Liver (tissue), 9 donors: ENCODE measurements around the gene FER. TPM values are rescaled to one million over a fixed set of nuclear protein-coding genes. Genes with fewer than 3 reads are reported as not detected.

Source experiments
- DNase-seq: peaks from one replicate; pipeline ENCODE4 v3.0.0-alpha.2; 2017; ENCODE audit warnings: low spot score
- H3K27ac ChIP-seq, 2 donors: one replicate each; pipeline ENCODE4 v1.7.0; 2013; ENCODE audit warnings: inconsistent platforms in 2 of 2, low read length in 2 of 2, control low read depth in 1 of 2, low read depth in 1 of 2, mild to moderate bottlenecking in 1 of 2
- H3K27me3 ChIP-seq, 4 donors: one replicate each; pipeline versions ENCODE4 v1.6.1 to v1.7.0; 2013; ENCODE audit warnings: low read length in 3 of 4, inconsistent platforms in 1 of 4, mild to moderate bottlenecking in 1 of 4, moderate library complexity in 1 of 4; ENCODE audit not compliant: control insufficient read depth in 4 of 4, insufficient read depth in 4 of 4
- H3K36me3 ChIP-seq, 4 donors: one replicate each; pipeline versions ENCODE4 v1.6.1 to v1.7.0; 2013; ENCODE audit warnings: low read length in 3 of 4, mild to moderate bottlenecking in 3 of 4, low read depth in 1 of 4, moderate library complexity in 1 of 4; ENCODE audit not compliant: control insufficient read depth in 4 of 4, insufficient read depth in 3 of 4
- H3K4me1 ChIP-seq, 4 donors: one replicate each; pipeline versions ENCODE4 v1.6.1 to v1.7.0; 2013; ENCODE audit warnings: low read length in 3 of 4, mild to moderate bottlenecking in 3 of 4, moderate library complexity in 1 of 4; ENCODE audit not compliant: control insufficient read depth in 4 of 4, insufficient read depth in 4 of 4
- H3K4me3 ChIP-seq, 3 donors: one replicate each; pipeline versions ENCODE4 v1.6.1 to v1.7.0; 2013; ENCODE audit warnings: low read length in 3 of 3, control low read depth in 1 of 3, low read depth in 1 of 3, mild to moderate bottlenecking in 1 of 3
- H3K9ac ChIP-seq, 2 donors: one replicate each; pipeline ENCODE4 v1.7.0; 2013; ENCODE audit warnings: low read length in 2 of 2, mild to moderate bottlenecking in 2 of 2, moderate library complexity in 2 of 2, control low read depth in 1 of 2, low read depth in 1 of 2
- H3K9me3 ChIP-seq, 4 donors: one replicate each; pipeline versions ENCODE4 v1.6.1 to v1.7.0; 2013; ENCODE audit warnings: low read length in 3 of 4; ENCODE audit not compliant: control insufficient read depth in 4 of 4
- EGR1 ChIP-seq, 2 donors: IDR thresholded peaks; 2 replicates each; pipeline ENCODE4 v1.6.1; 2016 to 2018; ENCODE audit warnings: antibody characterized with exemption in 2 of 2, low read depth in 2 of 2
- FOXA1 ChIP-seq: IDR thresholded peaks from 2 replicates; pipeline ENCODE4 v1.6.1; 2016; ENCODE audit warnings: antibody characterized with exemption
- FOXA2 ChIP-seq: IDR thresholded peaks from 2 replicates; pipeline ENCODE4 v1.6.1; 2016; ENCODE audit warnings: antibody characterized with exemption
- GABPA ChIP-seq, 2 donors: IDR thresholded peaks in 1 of 2; conservative IDR thresholded peaks in 1 of 2; 2 replicates each; pipeline ENCODE4 v1.6.1; 2016; ENCODE audit warnings: antibody characterized with exemption in 2 of 2, mild to moderate bottlenecking in 1 of 2, moderate library complexity in 1 of 2
- HNF4A ChIP-seq, 2 donors: conservative IDR thresholded peaks; 2 replicates each; pipeline ENCODE4 v1.6.1; 2016; ENCODE audit warnings: antibody characterized with exemption in 2 of 2, mild to moderate bottlenecking in 2 of 2
- HNF4G ChIP-seq: IDR thresholded peaks from 2 replicates; pipeline ENCODE4 v1.6.1; 2016; ENCODE audit warnings: antibody characterized with exemption
- NR2F2 ChIP-seq: IDR thresholded peaks from 2 replicates; pipeline ENCODE4 v1.6.1; 2016; ENCODE audit warnings: antibody characterized with exemption
- RAD21 ChIP-seq, 2 donors: IDR thresholded peaks; 2 replicates each; pipeline ENCODE4 v1.6.1; 2016; ENCODE audit warnings: antibody characterized with exemption in 2 of 2, mild to moderate bottlenecking in 2 of 2
- RXRA ChIP-seq, 2 donors: IDR thresholded peaks; 2 replicates each; pipeline ENCODE4 v1.6.1; 2017 to 2018; ENCODE audit warnings: antibody characterized with exemption in 2 of 2, mild to moderate bottlenecking in 1 of 2
- TAF1 ChIP-seq: conservative IDR thresholded peaks from 2 replicates; pipeline ENCODE4 v1.6.1; 2016; ENCODE audit warnings: antibody characterized with exemption, mild to moderate bottlenecking
- YY1 ChIP-seq: IDR thresholded peaks from 2 replicates; pipeline ENCODE4 v1.6.1; 2016; ENCODE audit warnings: antibody characterized with exemption, mild to moderate bottlenecking
- WGBS: extraction: QIAGEN DNeasy Blood & Tissue Kit; methylation state at CpG from one replicate; pipeline ENCODE4 v1.1.7; 2013; 5-methylcytosine and 5-hydroxymethylcytosine counted together
- polyA plus RNA-seq, 2 donors: library from polyadenylated mRNA; stranded (reverse) in 1 of 2; unstranded in 1 of 2; fragments of 200-250 nt in 1 of 2; fragments of >200 nt in 1 of 2; fragmentation: Nextera tagmentation in 1 of 2; extraction: Ambion mirVana in 1 of 2; gene quantifications; one replicate each; pipeline versions ENCODE4 v1.2.1 to v1.2.3, GENCODE V29; 2013 to 2015
- total RNA-seq, 2 donors: library from RNA; depleted of rRNA; stranded (reverse); fragments of >200 nt; gene quantifications; one replicate each; pipeline ENCODE4 v1.2.3, GENCODE V29; 2014
- TF ChIP-seq, protein P1 (sequence below): fragments of 150-350 bp; IDR thresholded peaks from 2 replicates; pipeline ENCODE4 v1.5.1; 2017; ENCODE audit warnings: improper control_type of control experiment, low read depth, low read length; ENCODE audit not compliant: missing input control
- TF ChIP-seq, protein P2 (sequence below): IDR thresholded peaks from 2 replicates; pipeline ENCODE4 v1.6.1; 2016; ENCODE audit warnings: antibody characterized with exemption
- TF ChIP-seq, protein P3 (sequence below): IDR thresholded peaks from 2 replicates; pipeline ENCODE4 v1.6.1; 2016; ENCODE audit warnings: antibody characterized with exemption
- TF ChIP-seq, protein P4 (sequence below): IDR thresholded peaks from 2 replicates; pipeline ENCODE4 v1.6.1; 2016; ENCODE audit warnings: antibody characterized with exemption
- TF ChIP-seq, protein P5 (sequence below): IDR thresholded peaks from 2 replicates; pipeline ENCODE4 v1.6.1; 2016; ENCODE audit warnings: antibody characterized with exemption, mild to moderate bottlenecking
- donor health status: healthy.
- donor health status: healthy.
- donor health status: healthy.
- donor health status: healthy.
- donor health status: healthy.

The FER gene
- total and polyA plus RNA-seq, 4 donors = 0.83 to 9.8 (median 5.9) TPM

DNA sequence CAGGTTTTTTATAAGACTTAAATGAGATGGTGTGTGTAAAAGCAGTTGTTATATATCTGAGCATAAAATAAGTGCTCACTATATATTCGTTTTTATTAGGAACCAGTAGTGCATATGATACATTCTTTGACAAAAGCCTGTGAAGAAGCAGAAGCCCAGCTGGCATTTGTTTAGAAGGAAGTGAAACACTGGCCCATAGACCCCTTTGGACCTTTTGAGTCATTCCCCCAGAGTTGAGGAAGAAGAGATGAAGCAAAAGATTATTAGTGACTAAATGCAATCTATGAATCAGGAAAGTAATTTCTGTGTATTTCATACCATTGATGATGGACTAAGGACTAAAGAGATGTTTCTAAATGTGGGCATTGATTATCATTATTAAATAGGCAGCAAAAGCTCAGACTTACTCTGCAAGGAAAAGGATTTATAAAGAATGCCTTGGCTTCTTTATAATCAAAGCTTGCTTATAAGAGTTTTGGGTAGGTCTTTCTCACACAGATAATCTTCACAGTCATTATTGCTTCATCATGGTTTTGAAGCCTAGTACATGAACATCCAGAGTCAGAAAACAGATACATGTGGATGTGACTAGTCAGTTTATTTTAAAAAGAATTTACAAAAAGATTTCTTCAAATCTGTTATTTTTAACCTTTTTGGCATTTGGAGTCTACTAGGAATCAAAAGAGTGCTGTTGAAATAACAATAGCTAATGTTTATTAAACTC lies 16.9 kb upstream of the FER start (continued):
- TF ChIP-seq EGR1 (IDR thresholded peaks at IDR 0.05; ENCODE audit: low read depth in 2 of 2) = no peak
- TF ChIP-seq, protein P1, sequence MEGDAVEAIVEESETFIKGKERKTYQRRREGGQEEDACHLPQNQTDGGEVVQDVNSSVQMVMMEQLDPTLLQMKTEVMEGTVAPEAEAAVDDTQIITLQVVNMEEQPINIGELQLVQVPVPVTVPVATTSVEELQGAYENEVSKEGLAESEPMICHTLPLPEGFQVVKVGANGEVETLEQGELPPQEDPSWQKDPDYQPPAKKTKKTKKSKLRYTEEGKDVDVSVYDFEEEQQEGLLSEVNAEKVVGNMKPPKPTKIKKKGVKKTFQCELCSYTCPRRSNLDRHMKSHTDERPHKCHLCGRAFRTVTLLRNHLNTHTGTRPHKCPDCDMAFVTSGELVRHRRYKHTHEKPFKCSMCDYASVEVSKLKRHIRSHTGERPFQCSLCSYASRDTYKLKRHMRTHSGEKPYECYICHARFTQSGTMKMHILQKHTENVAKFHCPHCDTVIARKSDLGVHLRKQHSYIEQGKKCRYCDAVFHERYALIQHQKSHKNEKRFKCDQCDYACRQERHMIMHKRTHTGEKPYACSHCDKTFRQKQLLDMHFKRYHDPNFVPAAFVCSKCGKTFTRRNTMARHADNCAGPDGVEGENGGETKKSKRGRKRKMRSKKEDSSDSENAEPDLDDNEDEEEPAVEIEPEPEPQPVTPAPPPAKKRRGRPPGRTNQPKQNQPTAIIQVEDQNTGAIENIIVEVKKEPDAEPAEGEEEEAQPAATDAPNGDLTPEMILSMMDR = no peak
- no peak for TF ChIP-seq FOXA1
- TF ChIP-seq, protein P2, sequence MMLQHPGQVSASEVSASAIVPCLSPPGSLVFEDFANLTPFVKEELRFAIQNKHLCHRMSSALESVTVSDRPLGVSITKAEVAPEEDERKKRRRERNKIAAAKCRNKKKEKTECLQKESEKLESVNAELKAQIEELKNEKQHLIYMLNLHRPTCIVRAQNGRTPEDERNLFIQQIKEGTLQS = no peak
- TF ChIP-seq RXRA (IDR thresholded peaks at IDR 0.05) = no peak
- TF ChIP-seq GABPA (IDR thresholded peaks at IDR 0.05 in 1 of 2, conservative IDR thresholded peaks at IDR 0.05 in 1 of 2) = no peak

DNA sequence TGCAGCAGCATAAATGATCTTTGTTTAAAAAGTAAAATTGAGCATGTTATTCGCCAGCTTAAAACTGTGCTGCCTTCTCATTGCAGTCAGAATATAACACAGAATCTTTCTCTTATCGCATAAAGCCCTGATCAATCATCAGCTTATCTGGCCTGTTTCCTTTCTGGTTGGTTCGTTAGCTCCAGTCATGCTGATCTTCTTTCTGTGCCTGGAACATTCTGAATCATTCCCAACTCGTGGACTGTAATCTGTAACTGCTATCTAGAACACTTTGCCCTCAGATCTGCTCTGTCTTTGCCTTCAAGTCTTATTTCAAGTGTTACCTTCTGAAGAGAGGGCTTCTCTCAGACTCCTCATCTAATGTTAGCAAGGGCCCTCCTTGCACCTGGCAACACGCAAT lies 11.9 kb upstream of the FER start:
- TF ChIP-seq GABPA (IDR thresholded peaks at IDR 0.05 in 1 of 2, conservative IDR thresholded peaks at IDR 0.05 in 1 of 2) (no peak), EGR1 (IDR thresholded peaks at IDR 0.05; ENCODE audit: low read depth in 2 of 2) (no peak), FOXA1 (no peak), NR2F2 (no peak), RXRA (IDR thresholded peaks at IDR 0.05) (no peak), FOXA2 (no peak), HNF4A (conservative IDR thresholded peaks at IDR 0.05) (no peak)
- TF ChIP-seq, protein P3, sequence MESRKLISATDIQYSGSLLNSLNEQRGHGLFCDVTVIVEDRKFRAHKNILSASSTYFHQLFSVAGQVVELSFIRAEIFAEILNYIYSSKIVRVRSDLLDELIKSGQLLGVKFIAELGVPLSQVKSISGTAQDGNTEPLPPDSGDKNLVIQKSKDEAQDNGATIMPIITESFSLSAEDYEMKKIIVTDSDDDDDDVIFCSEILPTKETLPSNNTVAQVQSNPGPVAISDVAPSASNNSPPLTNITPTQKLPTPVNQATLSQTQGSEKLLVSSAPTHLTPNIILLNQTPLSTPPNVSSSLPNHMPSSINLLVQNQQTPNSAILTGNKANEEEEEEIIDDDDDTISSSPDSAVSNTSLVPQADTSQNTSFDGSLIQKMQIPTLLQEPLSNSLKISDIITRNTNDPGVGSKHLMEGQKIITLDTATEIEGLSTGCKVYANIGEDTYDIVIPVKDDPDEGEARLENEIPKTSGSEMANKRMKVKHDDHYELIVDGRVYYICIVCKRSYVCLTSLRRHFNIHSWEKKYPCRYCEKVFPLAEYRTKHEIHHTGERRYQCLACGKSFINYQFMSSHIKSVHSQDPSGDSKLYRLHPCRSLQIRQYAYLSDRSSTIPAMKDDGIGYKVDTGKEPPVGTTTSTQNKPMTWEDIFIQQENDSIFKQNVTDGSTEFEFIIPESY = no peak
- 69% methylated on average over 5 of the region's 5 CpGs for WGBS
- Histone ChIP-seq H3K4me1 (no peaks in the 10 kb centered on the region), H3K27me3 (no peaks in the 10 kb centered on the region), H3K9me3 (no peaks in the 10 kb centered on the region), H3K4me3 (no peak overlapping the region), H3K27ac (no peak overlapping the region), H3K36me3 (no peaks in the 10 kb centered on the region), H3K9ac (no peak overlapping the region)
- no peak for DNase-seq

DNA sequence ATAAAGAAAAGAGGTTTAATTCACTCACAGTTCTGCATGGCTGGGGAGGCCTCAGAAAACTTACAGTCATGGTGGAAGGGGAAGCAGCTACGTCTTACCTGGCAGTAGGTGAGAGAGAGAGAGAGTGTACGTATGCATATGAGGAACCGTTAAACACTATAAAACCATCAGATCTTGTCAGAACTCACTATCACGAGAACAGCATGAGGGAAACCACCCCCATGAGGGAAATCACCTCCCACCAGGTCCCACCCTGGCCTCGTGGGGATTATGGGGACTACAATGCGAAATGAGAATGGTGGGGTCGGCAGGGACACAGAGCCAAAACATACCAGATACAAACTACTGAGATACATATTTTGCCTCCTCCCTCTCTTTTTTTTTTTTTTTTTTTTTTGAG lies 10.8 kb upstream of the FER start:
- Histone ChIP-seq H3K4me3 (no peak overlapping the region), H3K4me1 (no peaks in the 10 kb centered on the region), H3K27ac (no peak overlapping the region), H3K36me3 (no peaks in the 10 kb centered on the region), H3K9ac (no peak overlapping the region), H3K27me3 (no peaks in the 10 kb centered on the region), H3K9me3 (no peaks in the 10 kb centered on the region)
- 84% methylated on average over 7 of the region's 7 CpGs for WGBS
- DNase-seq = no peak
- no peak for TF ChIP-seq FOXA2
- no peak for TF ChIP-seq NR2F2
- TF ChIP-seq RXRA (IDR thresholded peaks at IDR 0.05) = no peak
- no peak for TF ChIP-seq EGR1 (IDR thresholded peaks at IDR 0.05; ENCODE audit: low read depth in 2 of 2)
- TF ChIP-seq, protein P4, sequence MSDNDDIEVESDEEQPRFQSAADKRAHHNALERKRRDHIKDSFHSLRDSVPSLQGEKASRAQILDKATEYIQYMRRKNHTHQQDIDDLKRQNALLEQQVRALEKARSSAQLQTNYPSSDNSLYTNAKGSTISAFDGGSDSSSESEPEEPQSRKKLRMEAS = no peak
- TF ChIP-seq HNF4A (conservative IDR thresholded peaks at IDR 0.05) = no peak
- no peak for TF ChIP-seq HNF4G
- TF ChIP-seq, protein P3 = no peak
- TF ChIP-seq, protein P1 = no peak
- no peak for TF ChIP-seq FOXA1
- TF ChIP-seq RAD21 (IDR thresholded peaks at IDR 0.05) = no peak
- TF ChIP-seq TAF1 = no peak
- TF ChIP-seq, protein P5, sequence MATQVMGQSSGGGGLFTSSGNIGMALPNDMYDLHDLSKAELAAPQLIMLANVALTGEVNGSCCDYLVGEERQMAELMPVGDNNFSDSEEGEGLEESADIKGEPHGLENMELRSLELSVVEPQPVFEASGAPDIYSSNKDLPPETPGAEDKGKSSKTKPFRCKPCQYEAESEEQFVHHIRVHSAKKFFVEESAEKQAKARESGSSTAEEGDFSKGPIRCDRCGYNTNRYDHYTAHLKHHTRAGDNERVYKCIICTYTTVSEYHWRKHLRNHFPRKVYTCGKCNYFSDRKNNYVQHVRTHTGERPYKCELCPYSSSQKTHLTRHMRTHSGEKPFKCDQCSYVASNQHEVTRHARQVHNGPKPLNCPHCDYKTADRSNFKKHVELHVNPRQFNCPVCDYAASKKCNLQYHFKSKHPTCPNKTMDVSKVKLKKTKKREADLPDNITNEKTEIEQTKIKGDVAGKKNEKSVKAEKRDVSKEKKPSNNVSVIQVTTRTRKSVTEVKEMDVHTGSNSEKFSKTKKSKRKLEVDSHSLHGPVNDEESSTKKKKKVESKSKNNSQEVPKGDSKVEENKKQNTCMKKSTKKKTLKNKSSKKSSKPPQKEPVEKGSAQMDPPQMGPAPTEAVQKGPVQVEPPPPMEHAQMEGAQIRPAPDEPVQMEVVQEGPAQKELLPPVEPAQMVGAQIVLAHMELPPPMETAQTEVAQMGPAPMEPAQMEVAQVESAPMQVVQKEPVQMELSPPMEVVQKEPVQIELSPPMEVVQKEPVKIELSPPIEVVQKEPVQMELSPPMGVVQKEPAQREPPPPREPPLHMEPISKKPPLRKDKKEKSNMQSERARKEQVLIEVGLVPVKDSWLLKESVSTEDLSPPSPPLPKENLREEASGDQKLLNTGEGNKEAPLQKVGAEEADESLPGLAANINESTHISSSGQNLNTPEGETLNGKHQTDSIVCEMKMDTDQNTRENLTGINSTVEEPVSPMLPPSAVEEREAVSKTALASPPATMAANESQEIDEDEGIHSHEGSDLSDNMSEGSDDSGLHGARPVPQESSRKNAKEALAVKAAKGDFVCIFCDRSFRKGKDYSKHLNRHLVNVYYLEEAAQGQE = no peak
- TF ChIP-seq YY1 = no peak
